Astrocyte (in vitro differentiated cells and primary cell): ENCODE data around the gene CNIH3.

Experiments
- EZH2 ChIP-seq: IDR thresholded peaks from 2 replicates; pipeline ENCODE4 v1.6.1; 2012; ENCODE audit warnings: mild to moderate bottlenecking, low read length, inconsistent platforms; ENCODE audit not compliant: insufficient read depth
- TF ChIP-seq, protein P1 (sequence below): IDR thresholded peaks from 2 replicates; pipeline ENCODE4 v1.5.1; 2011; ENCODE audit warnings: low read depth, mild to moderate bottlenecking, inconsistent platforms, low read length, moderate library complexity; ENCODE audit not compliant: insufficient read depth

DNA sequence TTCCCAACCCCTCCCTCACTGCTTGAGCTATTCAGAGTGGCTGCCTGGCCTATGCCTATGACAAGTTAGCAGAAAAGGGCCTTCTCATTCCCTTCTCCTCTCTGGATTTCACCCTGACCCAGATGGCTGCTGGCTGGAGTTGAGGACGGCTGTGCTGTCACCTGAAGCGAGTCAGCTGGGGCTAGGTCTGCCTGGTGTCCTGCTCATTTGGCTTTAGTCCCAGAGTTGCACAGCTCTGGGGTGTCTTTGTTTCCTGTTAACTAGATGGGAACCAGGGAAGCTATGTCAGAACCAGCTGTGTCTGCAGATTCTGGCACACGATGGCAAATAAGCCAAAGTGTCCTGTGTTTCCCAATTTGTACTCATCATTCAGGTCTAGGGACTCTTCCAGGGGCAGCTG, 52.9 kb downstream of the CNIH3 start:
- TF ChIP-seq EZH2 = no peak
- TF ChIP-seq, protein P1, sequence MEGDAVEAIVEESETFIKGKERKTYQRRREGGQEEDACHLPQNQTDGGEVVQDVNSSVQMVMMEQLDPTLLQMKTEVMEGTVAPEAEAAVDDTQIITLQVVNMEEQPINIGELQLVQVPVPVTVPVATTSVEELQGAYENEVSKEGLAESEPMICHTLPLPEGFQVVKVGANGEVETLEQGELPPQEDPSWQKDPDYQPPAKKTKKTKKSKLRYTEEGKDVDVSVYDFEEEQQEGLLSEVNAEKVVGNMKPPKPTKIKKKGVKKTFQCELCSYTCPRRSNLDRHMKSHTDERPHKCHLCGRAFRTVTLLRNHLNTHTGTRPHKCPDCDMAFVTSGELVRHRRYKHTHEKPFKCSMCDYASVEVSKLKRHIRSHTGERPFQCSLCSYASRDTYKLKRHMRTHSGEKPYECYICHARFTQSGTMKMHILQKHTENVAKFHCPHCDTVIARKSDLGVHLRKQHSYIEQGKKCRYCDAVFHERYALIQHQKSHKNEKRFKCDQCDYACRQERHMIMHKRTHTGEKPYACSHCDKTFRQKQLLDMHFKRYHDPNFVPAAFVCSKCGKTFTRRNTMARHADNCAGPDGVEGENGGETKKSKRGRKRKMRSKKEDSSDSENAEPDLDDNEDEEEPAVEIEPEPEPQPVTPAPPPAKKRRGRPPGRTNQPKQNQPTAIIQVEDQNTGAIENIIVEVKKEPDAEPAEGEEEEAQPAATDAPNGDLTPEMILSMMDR = no peak
